Right lobe of liver (tissue), 4 donors: ENCODE measurements around the gene ABL2.

Experiments
- POLR2A ChIP-seq: fragments of 450-650 bp; IDR thresholded peaks from one replicate; pipeline ENCODE4 v1.6.1; 2017; ENCODE audit warnings: antibody characterized with exemption, mild to moderate bottlenecking
- TF ChIP-seq, protein P1 (sequence below), 4 donors: fragments of 200-600 bp in 3 of 4; fragments of 450-650 bp in 1 of 4; IDR thresholded peaks; one replicate each; pipeline versions ENCODE4 v1.5.1 to v1.8.0; 2016 to 2022; ENCODE audit warnings: antibody characterized with exemption in 4 of 4, mild to moderate bottlenecking in 2 of 4
- donor health status: DM: no; HTN: no; CAD: no.
- donor health status: DM: no; HTN: no; CAD: no.
- donor health status: DM: no; HTN: yes; CAD: no.

DNA sequence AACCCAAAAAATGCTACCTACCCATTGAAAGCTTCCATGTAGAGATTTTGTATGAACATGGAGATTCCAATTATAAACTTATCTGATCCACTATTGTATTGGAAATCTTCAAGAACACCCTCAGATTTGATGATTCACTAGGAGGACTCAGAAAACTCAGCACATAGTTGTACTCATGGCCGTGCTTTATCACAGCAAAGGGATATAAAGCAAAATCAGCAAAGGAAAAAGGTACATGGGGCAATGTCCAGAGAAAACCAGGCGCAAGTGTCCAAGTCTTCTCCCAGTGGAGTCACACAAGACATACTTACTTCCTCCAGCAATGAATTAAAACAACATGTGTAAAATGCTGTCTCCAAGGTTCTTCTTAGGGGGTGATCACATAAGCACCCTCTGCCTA, 28.9 kb downstream of the ABL2 start:
- TF ChIP-seq, protein P1, sequence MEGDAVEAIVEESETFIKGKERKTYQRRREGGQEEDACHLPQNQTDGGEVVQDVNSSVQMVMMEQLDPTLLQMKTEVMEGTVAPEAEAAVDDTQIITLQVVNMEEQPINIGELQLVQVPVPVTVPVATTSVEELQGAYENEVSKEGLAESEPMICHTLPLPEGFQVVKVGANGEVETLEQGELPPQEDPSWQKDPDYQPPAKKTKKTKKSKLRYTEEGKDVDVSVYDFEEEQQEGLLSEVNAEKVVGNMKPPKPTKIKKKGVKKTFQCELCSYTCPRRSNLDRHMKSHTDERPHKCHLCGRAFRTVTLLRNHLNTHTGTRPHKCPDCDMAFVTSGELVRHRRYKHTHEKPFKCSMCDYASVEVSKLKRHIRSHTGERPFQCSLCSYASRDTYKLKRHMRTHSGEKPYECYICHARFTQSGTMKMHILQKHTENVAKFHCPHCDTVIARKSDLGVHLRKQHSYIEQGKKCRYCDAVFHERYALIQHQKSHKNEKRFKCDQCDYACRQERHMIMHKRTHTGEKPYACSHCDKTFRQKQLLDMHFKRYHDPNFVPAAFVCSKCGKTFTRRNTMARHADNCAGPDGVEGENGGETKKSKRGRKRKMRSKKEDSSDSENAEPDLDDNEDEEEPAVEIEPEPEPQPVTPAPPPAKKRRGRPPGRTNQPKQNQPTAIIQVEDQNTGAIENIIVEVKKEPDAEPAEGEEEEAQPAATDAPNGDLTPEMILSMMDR (IDR thresholded peaks at IDR 0.05): no peak
- TF ChIP-seq POLR2A: no peak
